Activated T-cell treated with anti-CD3 and anti-CD28 coated beads, Interleukin-2, amount 50 U/mL, for 48 hours (primary cell): ENCODE results near the gene SHISA4.
"Not testable (repeated sequence)": the region's sequence is repeated elsewhere in the genome, so short reads cannot be mapped to it uniquely, and the experiment has no call there.

Experiments used
- DNase-seq, 2 experiments: peaks; one replicate each; pipeline ENCODE4 v3.0.0-alpha.2; 2020

SHISA4 gene, protein sequence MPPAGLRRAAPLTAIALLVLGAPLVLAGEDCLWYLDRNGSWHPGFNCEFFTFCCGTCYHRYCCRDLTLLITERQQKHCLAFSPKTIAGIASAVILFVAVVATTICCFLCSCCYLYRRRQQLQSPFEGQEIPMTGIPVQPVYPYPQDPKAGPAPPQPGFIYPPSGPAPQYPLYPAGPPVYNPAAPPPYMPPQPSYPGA

DNA sequence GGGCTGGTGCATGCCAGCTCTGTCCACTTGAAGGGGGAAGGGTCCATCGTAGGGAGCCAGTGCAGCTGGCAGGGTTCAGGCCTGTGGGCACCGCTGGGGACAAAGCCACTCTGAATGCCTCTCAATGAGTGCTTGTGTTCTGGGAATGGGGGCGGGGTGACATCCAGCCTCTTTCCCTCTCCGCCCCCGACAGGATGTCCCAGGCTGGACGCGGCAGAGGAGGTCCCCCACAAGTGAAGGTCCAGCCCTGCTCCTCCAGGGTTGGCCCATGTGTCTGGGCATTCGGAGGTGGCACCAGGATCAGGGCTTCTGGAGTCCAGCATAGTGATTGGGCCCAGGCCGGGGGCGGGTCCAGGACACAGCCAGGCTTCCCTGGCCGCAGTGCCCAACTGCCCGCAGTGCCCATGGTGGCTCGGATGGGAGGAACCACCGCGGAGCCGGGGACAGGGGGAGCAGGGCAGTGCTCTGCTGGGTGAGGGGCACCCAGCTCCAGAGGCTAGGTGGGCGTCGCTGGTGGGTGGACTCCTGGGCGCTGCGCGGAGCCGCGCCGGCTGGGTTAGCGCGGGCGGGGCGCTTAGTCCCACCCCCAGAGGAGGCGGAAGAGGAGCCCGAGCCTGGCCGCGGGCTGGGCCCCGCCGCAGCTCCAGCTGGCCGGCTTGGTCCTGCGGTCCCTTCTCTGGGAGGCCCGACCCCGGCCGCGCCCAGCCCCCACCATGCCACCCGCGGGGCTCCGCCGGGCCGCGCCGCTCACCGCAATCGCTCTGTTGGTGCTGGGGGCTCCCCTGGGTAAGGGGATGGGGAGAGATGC is at the start of gene SHISA4:
TSS of gene SHISA4 (plus strand) at position 617 of the 808 bp plus-strand sequence. CDS start at position 714, 97 bp downstream.
- peak in 1 of 2 experiments; percentile 28 for DNase-seq

GRCh38 chr1:201839089-201839488 is 49.6 kb upstream of the SHISA4 start:
- not testable (repeated sequence) for DNase-seq

- no peak for DNase-seq
Observed at GRCh38 chr1:201840055-201840454, 48.6 kb upstream of the SHISA4 start.

DNA sequence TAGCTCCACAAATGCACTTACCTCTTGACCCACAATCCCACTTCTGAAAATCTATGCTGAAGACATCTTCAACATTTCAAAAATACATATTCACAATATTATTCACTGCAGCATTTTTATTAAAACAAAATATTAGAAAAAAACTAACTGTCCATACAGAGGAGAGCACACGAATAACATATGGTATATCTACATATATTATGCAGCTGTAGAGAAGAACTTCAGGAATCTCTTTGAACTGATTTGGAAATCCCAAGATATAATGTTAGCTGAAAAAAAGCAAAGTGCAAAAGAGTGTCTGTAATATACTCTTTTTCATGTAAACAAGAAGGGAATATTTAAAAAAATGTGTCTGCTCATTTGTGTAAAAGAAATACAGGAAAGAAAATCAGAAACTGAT is 48.2 kb upstream of the SHISA4 start:
- DNase-seq = no peak

GRCh38 chr1:201841265-201841912 is 47.3 kb upstream of the SHISA4 start:
- no peak for DNase-seq

- DNase-seq = no peak
Observed at GRCh38 chr1:201842472-201843027, 46.1 kb upstream of the SHISA4 start.

DNA sequence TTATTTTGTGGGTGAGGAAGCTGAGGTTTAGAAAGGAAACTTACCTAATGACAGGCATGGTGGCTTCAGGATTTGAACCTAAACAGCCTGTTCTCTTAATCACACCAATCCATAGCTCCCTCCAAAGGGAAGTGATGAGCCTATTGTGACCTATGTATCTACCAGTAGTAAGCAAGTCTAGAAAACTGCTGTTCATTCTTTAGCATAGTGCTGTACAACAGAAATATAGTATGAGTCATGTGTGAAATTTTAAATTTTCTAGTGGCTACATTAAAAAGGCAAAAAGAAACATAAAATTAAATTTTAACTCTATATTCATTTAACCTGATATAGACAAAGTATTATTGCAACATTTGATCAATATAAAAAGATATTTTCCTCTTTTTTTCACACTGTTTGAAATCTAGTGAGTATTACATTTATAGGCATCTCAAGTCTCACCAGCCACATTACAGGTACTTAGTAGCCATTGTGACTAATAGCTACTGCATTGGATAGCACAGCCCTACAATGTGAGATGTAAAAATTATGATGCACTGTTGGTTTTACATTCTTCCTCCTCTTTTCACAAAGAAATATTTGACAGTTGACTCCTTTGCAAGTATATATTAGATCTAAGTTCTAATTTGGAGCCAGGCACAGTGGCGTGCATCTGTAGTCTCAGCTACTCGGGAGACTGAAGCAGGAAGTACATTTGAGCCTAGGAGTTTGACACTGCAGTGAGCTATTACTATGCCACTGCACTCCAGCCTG is 43.2 kb upstream of the SHISA4 start:
- DNase-seq = no peak

DNA sequence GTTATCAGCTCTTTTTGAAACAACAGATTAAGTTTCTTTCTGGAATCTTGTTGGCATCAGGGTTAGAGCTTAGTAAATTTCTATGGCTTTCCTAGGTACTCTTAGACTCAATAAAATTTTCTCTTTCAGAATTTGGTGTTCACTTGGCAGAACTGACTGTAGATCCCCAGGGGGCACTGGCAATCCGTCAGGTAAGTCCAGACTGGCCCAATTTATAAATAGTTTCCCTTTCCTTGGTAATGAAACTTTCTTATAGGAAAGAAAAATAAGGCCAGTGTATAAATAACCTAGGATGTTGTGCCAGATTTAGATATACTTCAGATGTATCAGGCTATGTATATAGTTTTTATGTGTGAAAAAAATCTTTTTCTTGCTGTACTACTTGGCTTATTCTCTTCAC is 41.5 kb upstream of the SHISA4 start:
- no peak for DNase-seq

- DNase-seq = no peak
Observed at GRCh38 chr1:201848230-201848629, 40.5 kb upstream of the SHISA4 start.

DNA sequence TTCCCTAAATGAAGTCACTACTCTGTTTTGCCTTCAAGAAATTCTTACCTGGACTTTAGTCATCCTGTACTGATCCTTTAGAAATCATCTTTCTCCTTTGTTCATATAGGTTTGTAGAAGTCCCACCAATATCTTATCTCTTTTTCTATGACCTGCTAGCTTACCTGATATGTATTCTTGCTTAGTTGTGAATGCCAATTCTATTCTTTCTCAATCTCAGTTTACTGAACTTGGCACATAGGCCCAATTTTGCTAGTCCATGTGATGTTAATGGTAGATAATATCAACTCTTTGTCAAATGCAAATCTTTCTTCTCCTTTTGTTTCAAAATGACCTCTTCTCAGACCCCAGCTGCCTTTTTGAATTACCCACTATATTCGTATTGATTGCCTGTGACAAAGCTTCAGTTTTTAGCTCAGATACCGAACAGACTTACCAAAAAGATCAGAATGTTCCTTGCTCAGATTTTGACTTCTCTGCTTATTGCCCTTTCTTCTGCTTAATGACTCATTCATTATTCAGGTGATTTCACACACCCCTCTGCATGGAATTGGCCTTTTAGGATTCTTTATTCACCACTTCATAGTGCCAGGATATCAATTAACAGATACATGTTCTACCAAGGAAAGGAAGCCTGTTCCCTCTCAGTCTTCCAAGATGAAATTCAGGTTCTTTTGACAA is 39.2 kb upstream of the SHISA4 start:
- DNase-seq = no peak

GRCh38 chr1:201850053-201850397 is 38.7 kb upstream of the SHISA4 start:
- DNase-seq = no peak

DNA sequence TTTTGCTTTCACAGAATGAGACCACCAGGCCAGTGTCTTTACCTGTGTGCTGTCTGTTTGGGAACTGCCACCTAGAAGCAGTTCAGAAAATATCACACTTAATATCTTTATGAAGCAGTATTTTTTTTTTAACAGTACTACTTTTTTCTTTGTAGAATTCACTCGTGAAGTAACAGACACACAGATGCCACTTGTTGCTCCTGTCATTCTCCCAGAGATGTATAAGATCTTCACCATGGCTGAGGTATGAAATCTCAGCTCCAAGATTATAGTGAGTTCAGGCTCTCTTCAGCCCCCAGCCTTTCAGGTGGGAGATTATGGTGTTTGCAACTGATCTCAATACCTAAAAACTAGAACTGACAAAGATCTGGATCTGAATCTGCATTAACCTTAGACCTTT is 36.7 kb upstream of the SHISA4 start:
- DNase-seq = no peak

DNA sequence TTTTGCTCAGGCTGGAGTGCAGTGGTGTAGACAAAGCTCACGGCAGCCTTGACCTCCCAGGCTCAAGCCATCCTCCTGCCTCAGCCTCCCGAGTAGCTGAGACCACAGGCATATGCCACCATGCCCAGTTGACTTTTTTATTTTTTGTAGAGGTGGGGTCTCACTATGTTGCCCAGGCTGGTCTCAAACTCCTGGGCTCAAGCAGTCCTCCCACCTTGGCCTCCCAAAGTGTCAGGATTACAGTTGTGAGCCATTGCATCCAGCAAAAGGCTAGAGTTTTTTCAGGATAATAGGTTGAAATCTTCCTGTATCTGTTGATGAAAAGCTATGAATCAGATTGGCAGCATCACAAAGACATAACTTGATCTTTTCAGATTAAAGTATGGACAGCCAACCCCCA is 32.0 kb upstream of the SHISA4 start:
- DNase-seq = not testable (repeated sequence)

DNA sequence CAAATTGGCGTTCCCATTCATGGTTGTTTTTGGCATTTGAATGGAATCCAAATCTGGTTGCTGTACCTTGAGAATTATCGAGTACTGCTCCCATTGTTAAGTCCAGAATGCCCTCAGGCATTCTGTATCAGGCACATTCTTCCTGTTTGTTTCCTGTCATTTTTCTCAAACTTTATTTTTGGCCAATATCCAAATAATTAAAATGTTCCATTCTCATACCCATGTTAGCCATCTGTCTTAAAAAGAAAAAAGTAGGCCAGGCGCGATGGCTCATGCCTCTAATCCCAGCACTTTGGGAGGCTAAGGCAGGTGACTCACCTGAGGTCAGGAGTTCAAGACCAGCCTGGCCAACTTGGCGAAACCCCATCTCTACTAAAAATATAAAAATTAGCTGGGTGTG is 29.3 kb upstream of the SHISA4 start:
- DNase-seq = no peak

DNA sequence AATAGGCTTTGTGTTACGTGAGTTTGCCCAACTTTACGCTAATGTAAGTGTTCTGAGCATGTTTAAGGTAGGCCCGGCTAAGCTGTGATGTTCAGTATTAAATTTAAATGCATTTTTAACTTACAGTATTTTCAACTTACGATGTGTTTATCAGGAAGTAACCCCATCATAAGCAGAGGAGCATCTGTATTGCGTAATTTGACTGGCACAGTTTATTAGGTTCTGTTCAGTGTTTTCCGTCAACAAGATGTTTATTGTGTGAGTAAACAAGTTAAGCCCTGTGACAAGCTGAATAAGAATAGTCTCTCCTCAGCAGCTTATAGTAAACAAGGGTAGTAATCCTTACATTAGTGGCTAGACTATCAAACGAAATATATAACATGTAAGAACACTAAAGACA is 27.2 kb upstream of the SHISA4 start:
- DNase-seq = no peak

DNA sequence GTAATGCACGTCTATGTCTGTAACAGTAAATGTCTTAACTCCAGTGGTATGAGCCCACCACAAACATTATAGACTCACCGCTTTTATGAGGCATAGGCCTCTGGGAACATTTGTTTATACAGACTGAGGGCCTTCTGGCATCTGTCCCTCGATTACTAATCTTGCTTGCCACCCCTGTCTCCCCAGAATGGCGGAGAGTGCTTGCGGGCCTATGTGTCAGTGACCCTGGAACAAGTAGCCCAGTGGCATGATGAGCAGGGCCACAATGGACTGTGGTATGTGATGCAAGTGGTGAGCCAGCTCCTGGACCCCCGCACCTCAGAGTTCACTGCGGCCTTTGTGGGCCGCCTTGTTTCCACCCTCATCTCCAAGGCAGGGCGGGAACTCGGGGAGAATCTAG is 18.3 kb upstream of the SHISA4 start:
- DNase-seq = no peak

DNA sequence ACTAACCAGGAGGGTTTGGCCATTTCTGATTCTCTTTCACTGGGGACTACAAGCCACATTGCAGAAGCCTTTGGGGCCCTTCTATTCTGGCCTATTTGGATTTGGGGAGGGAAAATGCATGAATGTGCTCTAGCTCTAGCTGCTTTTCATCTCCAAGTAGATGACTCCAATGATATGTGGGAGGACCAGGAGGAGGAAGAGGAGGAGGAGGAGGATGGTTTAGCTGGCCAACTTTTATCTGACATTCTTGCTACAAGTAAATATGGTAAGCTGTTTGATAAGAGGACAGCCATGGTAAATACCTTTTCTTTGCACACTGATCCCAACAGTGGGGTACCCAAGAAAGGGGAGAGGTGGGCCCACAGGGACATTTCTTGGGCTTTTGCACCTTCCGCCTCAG is 14.0 kb upstream of the SHISA4 start:
- DNase-seq = no peak

DNA sequence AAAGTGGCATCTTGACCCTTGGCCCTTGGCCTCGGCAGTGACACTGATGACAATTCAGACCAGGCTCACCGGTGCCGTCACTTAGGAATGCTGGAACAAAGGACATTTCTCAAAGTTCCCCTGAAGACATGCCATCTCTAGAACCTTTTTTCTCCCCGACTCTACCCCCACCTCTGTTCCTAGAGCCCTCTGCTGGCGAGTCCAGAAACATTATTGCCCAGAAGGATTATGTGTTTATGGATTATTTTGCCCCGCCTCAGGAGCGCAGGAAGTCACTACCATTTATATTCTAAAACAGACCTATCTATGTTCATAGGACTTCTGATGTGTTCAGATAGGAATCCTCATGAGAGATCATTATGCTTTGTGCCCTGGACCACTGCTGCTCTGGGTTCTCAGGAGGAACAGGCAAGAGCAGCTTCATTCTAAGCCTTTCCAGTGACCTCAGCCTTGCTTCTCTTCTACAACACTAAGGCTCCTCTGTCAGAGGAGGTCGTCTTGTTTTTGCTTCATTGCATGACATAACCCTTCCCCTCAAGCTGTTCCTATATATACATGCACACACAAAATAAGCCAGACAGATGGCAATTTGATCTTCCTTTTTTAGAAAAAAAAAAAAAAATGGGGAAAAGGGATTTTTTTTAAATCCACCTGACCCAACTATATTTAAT is 12.4 kb upstream of the SHISA4 start:
- peak in 1 of 2 experiments; percentile 12 for DNase-seq

- peak in 1 of 2 experiments; percentile 23 for DNase-seq
Observed at GRCh38 chr1:201877877-201878401, 10.8 kb upstream of the SHISA4 start.

GRCh38 chr1:201880928-201881571 is 7.6 kb upstream of the SHISA4 start:
- peak in 1 of 2 experiments; percentile 2 for DNase-seq

DNA sequence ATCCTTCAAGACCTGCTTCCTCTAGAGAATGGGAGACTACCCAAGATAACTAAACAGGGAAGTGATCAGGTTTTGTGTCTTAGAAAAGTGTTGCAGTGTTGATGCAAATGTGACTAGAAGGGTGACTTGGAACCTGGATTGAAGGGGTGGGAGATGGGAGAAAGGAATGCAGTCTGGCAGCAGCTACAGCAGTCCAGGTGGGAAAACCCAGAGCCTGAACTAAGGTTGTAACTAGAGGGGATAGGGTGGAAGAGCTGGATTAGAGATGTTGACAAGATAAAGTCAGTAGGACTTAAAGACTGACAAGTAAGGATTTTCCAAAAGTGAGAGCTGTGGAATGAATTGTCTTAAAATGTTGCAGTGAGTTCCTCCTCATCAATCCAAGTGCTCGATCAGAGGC is 7.1 kb upstream of the SHISA4 start:
- no peak for DNase-seq
